ENCODE data around the gene NFIL3.
"Not testable (repeated sequence)": the region's sequence is repeated elsewhere in the genome, so short reads cannot be mapped to it uniquely, and the experiment has no call there.

Gene NFIL3, protein sequence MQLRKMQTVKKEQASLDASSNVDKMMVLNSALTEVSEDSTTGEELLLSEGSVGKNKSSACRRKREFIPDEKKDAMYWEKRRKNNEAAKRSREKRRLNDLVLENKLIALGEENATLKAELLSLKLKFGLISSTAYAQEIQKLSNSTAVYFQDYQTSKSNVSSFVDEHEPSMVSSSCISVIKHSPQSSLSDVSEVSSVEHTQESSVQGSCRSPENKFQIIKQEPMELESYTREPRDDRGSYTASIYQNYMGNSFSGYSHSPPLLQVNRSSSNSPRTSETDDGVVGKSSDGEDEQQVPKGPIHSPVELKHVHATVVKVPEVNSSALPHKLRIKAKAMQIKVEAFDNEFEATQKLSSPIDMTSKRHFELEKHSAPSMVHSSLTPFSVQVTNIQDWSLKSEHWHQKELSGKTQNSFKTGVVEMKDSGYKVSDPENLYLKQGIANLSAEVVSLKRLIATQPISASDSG

DNA sequence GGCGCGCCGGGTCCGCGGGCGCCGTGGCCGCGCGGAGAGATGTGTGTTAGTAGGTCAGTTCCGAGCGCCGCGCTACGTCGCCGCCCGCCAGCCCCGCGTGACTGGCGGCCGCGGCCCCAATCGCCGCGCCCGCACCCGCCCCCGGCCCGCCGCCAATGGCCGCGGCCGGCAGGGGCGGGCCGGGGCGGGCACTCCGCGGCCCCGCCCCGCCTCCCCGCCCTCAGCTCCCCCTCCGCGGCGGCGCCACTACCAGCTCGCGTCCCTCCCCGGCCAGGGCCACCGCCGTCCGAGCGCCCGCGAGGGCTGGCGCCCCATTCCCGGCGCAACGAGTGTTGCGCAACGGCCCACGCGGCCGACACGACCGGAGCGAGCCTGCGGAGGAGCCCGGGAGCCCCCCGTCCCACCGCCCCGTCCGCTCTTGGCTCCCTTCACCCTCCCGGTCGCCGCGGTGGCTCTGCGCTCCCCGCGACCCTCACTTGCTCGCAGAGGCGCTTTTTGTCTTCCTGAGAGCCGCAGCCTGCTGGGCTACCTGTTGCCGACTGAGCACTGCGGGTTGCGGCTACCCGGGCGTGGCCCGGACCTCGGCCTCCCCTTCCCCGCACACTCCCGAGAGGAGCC, at the start of gene NFIL3:
Gene NFIL3, minus strand, starts transcription at position 48 of the 618 bp plus-strand sequence. CDS start 13,098 bp downstream, outside the sequence.
- peak; percentile 29 to 62 (median 43) for DNase-seq (ENCODE audit: low read depth in 3 of 3)

DNA sequence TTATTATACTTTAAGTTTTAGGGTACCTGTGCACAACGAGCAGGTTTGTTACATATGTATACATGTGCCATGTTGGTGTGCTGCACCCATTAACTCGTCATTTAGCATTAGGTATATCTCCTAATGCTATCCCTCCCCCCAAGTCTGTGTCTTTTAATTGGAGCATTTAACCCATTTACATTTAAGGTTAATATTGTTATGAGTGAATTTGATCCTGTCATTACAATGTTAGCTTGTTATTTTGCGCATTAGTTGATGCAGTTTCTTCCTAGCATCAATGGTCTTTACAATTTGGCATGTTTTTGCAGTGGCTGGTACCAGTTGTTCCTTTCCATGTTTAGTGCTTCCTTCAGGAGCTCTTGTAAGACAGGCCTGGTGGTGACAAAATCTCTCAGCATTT, 47.9 kb upstream of the NFIL3 start:
- not testable (repeated sequence) for DNase-seq (ENCODE audit: low read depth in 3 of 3)

DNA sequence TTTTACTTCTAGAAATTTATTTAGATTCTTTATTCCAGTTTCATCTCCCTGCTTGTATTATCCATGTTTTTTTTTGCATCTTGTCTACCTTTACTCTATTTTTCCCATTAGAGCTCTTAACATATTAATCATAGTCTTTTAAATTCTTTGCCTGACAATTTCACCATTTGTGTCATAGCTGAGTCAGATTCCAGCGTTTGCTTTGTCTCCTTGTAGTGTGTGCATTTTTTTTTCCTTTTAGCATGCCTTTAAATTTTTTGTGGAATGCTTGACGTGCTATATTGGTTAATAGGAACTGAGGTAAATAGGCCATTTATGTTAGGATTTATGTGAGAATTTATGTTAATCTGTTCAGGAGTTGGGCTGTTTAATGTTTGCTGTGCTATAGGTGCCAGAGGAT, 41.8 kb upstream of the NFIL3 start:
- no peak for DNase-seq (ENCODE audit: low read depth in 3 of 3)

DNA sequence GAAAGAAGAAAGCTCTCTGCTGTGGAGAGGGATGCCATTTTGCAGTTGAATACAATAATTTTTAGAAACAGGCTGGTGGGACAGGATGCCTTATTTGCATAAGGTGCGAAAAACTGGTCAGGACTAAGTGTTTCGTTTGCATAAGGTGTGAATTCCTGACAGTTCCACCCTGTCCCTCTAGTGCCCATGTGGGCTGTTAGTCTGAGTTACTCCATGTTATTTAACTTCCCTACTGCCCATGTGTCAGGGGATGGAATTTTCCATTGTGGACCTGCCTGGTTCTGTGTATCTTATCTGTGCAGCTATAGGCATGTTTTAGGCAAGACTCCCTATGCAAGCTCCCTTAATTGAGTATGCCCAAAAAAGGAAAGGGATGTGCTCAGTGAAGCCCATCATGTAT, 35.3 kb upstream of the NFIL3 start:
- no peak for DNase-seq (ENCODE audit: low read depth in 3 of 3)

DNA sequence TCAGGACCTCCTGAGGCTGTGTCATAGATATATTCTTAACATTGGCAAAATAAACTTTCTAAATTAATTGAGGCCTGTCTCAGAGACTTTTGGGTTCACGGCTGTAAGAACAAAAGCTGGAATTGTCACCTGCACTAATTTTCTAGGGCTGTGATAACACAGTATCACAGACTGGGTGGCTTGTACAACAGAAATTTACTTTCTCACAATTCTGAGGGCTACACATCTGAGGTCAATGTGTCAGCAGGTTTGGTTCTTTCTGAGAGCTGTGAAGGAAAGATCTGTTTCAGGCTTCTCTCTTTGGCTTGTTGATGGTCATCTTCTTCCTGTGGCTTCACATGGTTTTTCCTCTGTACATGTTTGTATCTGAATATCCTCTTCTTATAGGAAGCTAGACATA, 29.2 kb upstream of the NFIL3 start:
- no peak for DNase-seq (ENCODE audit: low read depth in 3 of 3)

DNA sequence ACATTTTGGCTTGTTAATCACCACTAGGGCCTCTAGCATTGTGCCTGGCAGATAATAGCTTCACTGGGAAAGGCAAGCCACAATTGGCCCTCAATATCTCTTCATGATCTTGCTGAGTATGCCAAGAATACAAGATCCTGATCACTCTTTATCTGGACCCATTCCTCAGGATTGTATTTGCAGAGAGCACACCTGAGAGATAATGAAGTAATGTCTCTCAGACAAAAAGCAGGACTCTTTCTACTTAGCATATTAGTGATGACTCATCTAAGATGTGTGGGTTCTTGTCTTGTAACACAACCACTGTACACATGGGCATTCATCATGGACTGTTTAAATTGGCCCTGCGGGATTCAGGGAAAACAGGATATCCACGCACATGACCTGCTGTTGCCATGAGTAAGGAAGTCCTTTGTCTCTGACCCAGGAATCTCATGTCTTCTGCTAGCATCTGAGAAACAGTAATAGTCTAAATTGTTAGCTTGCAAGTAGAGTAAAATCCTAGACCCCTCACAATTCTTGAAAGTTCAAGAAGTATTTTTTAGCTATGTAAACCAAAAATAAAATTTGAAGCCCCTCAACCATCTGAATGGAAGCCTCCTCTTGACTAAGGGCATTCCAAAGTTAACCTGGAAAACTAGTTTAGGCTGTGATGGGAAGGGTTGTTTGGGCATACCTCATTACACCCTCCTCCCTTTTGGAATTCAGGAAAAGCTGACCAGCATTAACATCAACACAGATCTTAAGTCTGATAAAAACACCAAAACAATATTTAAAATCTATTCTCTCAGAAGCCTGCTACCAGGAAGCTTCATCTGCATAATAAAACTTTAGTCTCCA, 28.0 kb upstream of the NFIL3 start:
- DNase-seq (ENCODE audit: low read depth in 3 of 3): no peak

DNA sequence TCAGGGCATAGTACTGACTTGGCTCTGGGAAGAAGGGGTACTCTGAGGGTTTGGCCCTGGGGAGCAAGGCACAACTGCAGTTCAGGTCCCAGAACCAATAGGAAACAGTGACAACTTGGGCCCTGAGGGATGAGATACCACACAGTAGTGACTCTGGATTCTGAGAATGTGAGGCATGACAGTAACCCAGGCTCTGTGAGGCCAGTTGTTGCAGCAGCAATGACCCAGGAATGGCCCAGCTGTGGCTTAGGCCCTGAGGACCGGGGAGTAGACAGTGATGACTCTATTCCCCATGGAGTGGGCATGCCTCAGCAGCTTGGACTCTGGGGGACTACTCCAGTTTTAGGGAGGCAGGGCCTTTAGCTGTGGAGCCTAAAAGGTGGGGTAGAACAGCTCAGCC, 21.5 kb upstream of the NFIL3 start:
- DNase-seq (ENCODE audit: low read depth in 3 of 3): no peak

DNA sequence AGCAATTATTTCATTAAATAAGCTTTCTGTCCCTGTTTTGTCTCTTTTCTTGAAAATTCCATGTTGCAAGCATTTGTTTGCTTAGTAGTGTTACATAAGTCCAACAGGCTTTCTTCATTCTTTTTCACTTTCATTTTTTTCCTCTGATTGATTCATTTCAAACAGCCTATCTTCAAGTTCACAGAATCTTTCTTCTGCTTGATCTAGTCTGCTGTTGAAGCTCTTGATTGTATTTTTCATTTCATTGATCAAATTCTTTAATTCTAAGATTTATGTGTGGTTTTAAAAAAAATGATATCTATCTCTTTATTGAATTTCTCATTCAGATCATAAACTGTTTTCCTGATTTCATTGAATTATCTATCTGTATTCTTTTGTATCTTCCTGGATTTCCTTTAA, 20.4 kb upstream of the NFIL3 start:
- DNase-seq (ENCODE audit: low read depth in 3 of 3): no peak

DNA sequence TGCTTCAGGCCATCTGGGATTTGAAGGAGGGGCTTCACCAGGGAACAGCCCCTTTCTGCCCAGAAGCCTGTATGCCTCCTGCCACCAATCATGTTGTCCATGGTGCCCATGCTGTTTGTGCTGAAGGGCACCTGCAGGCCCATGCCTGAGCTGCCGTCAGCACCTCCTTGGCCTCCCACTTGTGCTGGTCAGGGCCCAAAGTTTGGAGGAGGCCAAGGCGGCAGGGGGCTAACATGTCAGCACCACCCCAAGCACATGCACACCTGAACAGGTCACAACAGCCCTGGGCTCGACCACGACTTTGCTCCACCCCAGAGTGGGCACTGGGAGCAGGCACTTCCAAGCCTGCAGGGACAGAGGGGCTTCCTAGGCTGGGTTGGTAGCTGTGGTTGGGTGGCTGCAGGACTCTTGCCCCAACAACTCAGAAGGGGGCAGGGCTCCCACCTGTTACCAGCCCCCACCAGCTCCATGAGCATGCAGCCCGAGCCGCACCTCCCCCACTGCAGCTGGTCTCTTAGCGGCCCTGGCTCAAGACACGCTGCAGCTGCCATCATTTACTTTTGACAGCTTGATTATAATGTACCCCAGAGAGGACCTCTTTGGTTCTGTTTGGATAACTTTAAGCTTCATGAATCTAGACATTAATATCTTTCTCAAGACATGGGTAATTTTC, 19.8 kb upstream of the NFIL3 start:
- no peak for DNase-seq (ENCODE audit: low read depth in 3 of 3)

DNA sequence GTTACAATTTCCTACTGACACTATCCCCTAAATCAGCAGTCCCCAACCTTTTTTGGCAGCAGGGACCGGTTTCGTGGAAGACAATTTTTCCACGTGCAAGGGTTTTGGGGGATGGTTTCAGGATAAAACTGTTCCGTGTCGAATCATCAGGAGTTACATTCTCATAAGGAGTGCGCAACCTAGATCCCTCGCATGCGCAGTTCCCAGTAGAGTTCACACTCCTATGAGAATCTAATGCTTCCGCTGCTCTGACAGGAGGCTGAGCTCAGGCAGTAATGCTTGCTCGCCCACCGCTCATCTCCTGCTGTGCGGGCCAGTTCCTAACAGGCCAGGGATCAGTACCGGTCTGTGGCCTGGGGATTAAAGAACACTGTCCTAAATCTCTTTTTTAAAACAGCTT, 13.2 kb upstream of the NFIL3 start:
- no peak for DNase-seq (ENCODE audit: low read depth in 3 of 3)

DNA sequence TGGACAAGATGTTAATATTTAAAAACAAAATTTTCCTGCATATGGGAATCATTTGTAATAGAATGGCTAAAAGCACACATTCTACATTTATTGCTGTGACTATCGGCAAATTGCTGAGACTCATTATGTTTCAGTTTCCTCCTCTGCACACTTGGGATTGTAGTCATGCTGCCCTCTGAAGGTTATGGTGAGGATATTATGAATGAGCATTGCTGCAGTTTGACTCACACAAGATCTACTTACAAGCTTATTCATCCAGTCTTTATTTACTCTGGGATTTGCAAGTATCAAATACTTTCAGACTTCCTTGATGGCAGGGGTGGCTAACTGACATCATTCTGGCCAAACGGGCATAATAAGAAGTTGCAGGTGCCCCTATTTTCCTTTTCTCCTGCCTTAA, 9.5 kb upstream of the NFIL3 start:
- no peak for DNase-seq (ENCODE audit: low read depth in 3 of 3)

DNA sequence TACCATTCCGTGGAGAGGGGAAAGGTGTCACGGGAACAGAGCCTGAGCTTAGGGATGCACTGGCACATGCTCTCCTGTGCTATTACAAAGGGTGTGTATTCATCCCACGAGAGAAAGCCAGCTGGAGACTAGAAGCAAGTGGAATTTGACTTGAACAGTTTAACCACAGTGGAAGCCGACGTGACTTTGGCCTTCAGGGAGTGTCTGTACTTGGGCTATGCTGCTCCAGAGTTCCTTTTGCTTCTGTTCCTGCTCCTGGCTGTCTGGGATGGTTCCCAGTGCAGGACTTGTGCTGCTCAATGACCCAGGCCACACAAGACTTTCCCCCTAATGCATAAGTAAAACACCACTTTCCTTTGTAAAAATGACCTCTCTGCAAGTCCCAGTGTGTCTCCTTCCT, 7.9 kb upstream of the NFIL3 start:
- no peak for DNase-seq (ENCODE audit: low read depth in 3 of 3)

DNA sequence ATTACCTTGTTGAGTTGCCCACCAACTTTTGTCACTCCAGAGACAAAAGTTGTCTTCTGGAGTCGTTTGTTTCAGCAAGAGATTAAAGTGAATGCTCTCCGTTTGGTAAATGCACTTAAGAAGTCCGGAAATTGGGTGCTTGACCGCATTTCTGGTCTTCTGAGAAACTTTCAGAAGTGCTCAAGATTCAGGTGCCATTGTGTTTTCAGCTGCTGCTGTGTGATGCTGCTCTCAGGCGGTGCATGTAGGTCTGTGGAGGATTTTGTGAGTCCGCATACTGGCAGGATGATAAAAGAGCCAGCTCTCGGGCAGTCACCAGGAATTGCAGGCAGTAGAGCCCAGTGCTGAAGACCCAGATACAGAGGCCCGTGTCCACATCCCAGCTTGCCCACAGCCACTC, 5.9 kb upstream of the NFIL3 start:
- DNase-seq (ENCODE audit: low read depth in 3 of 3): no peak

DNA sequence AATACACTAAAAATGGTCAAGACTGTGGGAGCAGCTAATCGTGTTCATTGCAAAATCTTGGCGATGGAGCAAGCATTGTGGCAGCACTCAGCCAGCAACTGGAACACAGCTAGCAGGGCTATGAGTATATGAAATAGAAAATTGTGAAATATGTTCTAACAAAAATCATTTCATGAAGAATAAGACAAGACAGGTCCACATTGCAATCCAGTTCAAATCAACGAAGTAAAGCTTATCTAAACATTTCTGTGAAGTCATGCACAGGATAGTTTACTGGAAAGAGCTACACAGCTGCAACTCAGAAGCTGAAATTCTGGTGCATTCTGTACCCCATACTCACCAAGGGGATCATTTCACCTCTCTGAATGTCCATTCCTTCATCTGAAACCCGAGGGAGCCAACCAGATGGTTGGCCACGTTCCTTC, 5.3 kb upstream of the NFIL3 start:
- DNase-seq (ENCODE audit: low read depth in 3 of 3): no peak

DNA sequence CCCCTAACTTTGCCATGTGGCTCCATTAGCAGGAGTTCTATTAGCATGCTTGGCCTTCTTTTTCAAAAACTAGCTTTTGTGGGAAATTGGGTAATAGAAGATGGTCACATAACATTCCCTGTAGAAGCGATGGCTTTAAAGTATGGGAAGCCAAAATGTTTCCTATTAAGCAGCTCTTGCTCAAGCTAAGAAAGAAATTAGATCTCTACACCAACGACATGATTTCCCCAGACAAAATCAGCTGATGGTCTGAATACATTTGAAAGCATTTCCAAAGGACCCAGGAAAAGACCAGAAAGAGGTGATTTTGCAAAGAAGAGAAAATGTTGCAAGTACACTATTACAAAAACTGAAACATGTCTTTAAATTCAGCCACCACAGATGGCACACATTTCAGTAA, 4.8 kb upstream of the NFIL3 start:
- DNase-seq (ENCODE audit: low read depth in 3 of 3): no peak

DNA sequence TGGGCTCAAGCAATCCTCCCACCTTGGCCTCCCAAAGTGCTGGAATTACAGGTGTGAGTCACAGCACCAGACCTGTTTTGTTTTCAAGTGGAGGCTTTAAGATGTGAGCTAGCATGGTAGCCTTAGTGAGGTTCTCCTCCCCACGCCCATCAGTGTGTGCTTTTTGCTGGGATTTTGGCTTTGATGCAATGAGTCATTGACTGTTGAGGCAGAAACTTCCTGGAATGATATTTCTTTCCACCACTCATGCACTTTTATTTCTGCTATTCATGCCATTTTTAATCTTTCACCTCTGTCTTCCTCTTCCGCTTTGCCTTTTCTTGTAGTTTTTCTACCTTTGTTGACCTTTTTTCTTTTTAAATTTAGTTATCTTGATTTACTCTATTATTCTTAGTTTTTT, 4.2 kb upstream of the NFIL3 start:
- DNase-seq (ENCODE audit: low read depth in 3 of 3): no peak

DNA sequence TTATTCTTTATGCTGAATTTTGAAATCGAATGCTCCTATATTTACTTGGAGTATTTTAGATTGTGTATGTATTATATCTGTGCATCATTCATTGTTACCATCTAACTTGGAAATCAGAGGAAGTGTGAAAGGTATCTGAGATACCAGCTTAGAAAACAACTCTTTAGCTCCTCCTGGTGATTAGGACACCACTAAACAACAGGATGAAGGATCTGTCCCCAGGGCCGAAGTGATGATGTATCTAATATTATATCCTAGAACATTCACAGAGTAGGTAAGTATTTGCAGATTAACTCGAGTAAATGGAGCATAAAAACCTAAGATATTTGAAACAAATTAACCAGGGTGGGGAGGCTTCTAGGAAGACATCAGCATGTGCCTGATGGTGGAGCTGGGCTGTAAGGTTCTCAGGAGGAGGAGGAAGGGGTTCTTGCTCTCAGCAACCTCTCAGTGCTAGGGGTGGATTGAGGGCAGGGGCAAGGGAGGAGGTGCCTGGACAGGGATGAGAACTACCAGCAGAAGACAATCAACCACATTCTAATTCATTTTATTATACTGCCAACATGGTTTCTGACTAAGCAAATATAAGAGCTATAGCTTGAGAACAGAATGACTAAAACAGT, 2.6 kb upstream of the NFIL3 start:
- no peak for DNase-seq (ENCODE audit: low read depth in 3 of 3)

DNA sequence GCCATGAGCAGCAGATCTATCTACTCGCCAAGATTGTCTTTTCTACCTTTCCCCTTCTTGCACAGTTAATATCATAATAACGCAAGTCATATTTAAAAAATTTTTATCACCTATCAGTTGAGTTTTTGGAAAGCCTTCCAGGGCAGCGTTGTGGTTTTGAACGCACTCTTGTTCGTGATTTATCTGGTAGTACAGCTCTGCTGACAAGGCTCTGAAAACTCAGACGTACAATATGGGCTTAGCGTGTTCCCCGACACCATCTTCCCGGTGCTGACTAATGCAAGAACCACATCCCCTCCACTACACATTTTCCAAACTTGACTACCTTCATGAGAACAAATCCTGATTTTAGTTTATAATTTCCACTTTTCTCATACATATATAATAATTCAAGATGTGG, 1.6 kb upstream of the NFIL3 start:
- no peak for DNase-seq (ENCODE audit: low read depth in 3 of 3)

DNA sequence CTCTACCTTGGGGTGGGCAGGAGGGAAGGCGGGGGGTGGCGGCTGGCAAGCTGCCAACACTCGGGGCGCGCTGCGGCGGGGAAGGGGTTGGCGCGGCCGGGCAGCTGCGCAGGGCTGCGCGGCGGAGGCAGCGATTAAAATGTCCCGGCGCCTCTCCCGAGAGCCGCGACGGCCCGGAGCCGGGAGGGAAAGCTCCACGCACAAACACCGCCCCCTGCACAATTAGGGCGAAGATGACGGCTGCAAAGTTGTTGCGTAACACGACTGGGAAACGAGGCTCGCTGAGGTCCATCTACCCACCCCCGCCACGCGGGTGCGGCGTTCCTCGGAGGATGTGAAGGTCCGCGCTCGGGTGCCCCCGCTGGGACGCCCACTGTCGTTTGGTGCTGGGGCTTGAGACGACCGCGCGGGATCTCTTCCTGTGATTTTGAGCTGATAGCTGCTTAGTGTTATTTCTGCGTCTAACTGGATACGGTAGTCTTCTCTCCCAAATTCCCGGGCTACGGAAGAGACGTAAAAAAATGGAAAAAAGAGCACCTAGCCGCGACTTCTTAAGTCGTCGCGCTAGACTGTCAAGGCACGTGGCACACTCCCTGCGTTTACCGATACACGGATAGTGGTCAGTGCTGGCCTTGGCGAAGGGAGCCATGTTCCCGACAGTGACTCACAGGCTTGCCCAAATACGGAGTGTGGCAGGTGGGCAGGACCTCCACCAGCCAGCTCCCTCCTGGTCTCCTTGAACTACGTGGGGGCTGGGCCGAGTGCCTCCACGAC, 958 bp upstream of the NFIL3 start:
- DNase-seq (ENCODE audit: low read depth in 3 of 3): peak; percentile 28 to 62 (median 38)

Measured in stimulated activated CD4-positive, alpha-beta T cell treated with anti-CD3 and anti-CD28 coated beads, TNF-alpha, amount 100 ng/mL, for 4 hours (primary cell).